Stimulated activated CD4-positive, alpha-beta T cell treated with anti-CD3 and anti-CD28 coated beads, Interleukin-12 subunit alpha, Interleukin-12 subunit beta, amount 100 ng/mL, for 48 hours (primary cell): Measurements from ENCODE around the gene MMS19.
"Not testable (repeated sequence)": the region's sequence is repeated elsewhere in the genome, so short reads cannot be mapped to it uniquely, and the experiment has no call there.

Experiments used
- DNase-seq, 3 donors: peaks; one replicate each; pipeline ENCODE4 v3.0.0-alpha.2; 2020; ENCODE audit warnings: low read depth in 2 of 3, low spot score in 1 of 3

MMS19 gene

GRCh38 chr10:97506199-97506991, 8.2 kb upstream of the MMS19 start:
- no peak for DNase-seq

DNA sequence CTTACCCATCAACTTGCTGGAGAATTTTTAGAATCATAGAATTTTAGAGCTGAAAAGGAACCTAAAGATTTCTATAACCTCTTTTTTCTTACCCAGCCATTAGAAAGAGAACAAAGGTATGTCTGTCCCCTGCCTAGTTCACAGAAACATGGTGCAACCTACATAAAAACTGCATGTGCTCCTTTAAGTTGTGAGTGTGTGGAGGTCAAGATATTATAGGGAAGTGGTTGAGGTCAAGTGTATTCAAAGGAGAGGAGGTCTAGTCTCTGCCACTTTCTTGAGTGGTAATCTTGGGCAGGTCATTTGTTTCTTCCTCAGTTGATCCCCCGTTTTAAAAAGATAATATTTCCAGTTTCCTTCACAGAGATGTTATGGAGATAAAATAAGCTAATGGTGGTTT, 6.9 kb upstream of the MMS19 start:
- no peak for DNase-seq

GRCh38 chr10:97503406-97503805, 5.2 kb upstream of the MMS19 start:
- no peak for DNase-seq

DNA sequence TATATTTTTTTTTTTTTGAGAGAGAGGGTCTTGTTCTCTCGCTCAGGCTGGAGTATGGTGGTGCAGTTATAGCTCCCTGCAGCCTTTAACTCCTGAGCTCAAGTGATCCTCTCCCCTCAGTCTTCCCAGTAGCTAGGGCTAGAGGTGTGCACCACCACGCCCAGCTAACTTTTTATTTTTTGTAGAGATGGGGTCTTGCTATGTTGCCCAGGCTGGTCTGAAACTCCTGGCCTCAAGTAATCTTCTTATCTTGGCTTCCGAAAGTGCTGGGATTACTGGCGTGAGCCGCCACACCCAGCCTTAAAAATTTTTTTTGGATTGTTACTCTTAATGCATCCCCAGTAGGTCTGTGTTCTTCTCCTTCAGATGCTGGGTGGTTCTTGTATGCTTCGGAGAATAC, 4.7 kb upstream of the MMS19 start:
- DNase-seq: no peak

DNA sequence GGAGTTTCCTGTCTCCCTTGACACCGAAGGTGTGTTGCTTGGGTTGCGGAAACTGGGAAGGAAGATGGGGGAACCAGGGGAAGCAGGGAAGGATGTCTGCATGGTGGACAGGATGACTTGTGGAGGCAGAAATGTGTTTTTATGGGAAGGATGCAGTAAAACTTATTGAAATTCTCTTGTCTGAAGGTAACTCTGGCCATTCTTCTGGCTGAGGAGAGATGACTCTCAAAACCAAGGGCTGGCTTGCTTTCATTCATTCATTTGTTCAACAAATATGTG, 2.0 kb upstream of the MMS19 start:
- no peak for DNase-seq

- no peak for DNase-seq
These were observed 1.5 kb upstream of the MMS19 start for GRCh38 chr10:97499561-97500296.

DNA sequence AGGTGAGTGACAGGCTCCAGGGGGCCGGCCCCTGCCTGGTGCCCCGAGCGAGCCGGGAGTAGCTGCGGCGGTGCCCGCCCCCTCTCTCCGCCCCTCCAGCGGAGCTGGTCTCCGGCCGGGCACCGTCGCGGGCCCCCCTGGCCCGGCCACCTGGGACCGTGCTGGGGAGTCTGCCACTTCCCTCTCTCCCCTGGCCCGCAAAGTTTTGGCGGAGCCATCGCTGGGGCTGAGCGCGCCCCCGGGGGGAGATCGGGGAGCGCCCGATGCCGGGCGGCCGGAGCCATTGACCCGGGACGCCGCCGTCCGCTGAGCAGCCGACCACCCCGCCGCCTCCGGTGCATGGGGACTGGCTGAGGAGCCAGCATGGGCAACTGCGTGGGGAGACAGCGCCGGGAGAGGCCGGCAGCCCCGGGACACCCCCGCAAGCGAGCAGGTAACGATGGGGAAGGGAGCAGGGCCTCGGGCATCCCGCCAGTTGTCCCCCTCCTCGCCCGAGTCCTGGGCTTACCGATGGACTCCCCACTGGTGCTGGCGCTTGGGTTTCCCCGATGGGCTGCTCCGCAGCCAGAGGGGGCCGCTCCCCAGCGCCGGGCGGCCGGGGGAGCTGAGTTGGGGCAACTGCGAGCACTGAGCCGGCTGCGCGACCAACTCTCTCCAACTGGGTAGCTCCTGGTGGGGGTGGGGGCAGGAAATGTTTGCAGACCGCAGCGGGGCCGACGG, 779 bp upstream of the MMS19 start, which contains the start of gene UBTD1:
TSS of gene UBTD1 (plus strand) at position 84 of the 720 bp plus-strand sequence. CDS start at position 364, 280 bp downstream.
- DNase-seq: peak; percentile 2 to 13 (median 12)

DNA sequence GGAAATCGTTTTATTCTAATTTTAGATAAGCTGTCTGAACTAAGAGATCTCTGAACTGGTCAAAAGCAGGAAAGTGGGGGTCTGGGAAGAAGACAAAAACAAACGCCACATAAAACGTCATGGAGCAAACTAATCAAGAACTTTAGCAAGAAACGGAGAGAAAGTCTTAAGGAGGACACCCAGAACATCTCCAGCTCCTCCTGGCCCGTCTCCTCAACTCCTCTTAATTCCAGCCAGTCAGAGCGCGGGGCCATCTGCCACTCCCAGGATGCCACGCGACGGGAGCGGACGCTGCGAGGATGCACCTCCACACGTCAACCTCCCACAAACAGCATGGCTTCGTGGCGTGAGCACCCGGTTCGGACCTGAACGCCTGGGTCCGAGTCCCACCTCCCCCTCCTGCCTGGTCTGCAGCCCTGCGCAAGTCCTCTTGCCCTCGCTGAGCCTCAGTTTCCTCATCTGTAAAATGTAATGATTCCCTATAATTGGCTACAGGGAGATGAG, 598 bp downstream of the MMS19 start:
- DNase-seq: peak; percentile 64 to 85 (median 83)

DNA sequence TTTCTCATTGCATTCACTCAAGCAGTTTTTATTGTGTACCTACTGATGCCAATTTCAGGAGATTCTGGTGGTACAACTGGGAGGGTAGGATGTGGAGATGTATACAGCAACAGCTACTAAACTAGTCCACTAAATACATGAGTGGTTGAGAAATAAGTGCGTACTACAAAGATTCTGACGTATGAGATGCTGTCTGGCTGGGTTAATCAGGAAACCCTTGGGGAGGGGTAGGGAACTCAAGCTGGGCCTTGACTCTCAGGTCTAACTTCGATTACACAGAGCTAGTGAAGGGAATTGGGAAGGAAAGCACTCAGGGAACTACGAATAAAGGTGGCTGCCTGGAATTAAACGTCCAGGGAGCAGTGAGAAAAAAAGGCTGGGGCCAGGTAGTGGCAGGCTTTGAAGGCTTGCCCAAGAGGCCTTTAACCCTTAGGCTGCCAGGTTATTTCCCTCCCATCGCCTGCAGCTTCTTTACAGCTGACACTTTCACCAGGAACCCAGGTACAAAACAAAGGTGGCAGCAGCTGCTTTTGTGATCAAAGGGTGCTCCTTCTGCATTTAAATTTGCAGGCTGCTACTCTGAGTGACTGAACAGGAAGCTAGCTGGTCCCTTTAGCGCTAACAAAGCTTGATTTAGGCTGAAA, 3.2 kb downstream of the MMS19 start:
- DNase-seq: no peak

GRCh38 chr10:97494151-97494550, 4.1 kb downstream of the MMS19 start:
- DNase-seq: no peak

- no peak for DNase-seq
These were observed 7.6 kb downstream of the MMS19 start for GRCh38 chr10:97490592-97490991.

DNA sequence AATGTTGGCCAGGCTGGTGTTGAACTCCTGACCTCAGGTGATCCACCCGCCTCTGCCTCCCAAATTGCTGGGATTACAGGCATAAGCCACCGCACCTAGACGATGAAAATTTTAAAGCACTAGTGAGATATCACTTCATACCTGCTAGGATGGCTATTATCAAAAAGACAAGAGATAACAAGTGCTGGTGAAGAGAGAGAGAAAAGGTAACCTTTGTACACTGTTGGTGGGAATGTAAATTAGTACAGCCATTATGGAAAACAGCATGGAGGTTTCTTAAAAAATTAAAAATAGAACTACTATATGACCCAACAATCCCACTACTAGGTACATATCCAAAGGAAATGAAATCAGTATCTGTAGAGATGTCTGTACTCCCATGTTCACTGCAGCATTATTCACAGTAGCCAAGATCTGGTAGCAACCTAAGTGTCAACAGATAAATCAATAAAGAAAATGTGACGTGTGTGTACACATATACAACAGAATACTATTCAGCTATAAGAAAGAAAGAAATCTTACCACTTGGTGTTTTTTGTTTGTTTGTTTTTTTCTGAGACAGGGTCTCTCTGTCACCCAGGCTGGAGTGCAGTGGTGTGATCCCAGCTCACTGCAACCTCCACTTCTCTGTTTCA, 12.5 kb downstream of the MMS19 start:
- no peak for DNase-seq

DNA sequence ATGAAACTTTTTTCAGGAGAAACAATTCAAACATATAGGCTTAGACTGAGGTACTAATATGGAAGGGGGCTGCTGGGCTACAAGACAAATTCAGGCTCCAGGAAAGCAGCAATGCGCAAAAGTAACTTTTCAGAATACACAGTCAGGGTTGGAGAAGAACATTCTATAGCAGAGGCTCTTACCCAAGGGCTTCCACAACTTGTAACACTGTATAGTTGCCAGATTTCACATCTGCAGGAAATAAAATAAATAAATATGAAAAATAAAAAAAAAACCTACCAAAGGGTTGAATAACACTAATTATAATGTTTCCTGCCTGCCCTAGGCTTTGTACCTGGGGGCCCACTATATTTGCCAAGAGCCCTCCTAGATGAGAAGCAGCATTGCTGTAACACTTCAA, 14.3 kb downstream of the MMS19 start:
- no peak for DNase-seq

DNA sequence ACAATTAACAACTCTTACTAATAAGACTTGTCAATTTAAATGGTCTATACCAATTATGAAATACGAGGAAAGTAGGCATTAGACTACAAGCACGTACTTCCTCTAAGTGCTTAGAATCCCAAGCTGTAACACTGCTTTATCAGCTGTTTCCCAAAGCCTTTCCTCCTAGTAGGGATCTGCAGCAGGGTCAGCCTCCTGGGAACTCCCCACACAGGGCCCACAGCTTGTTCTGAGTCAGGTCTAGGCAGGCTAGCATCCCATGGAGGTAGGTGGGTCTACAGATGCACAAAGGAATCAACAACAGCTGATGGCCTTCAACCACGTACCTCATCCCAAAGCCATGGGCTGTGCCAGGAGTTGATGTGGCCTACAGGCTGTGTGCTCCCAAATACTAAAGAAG, 14.7 kb downstream of the MMS19 start:
- no peak for DNase-seq

DNA sequence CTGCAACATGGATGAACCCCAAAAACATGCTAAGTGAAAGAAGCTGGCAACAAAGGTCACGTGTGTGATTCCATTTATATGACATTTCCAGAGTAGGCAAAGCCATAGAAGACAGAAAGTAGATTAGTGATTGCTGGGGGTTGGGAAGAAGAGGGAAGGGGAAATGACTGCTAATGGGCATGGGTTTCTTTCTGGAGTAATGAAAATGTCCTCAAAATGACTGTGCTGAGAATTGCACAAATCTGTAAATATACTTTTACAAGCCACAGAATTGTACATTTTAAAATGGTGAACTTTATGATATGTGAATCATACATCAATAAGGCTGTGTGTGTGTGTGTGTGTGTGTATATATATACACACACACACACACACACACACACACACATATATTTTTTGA, 15.8 kb downstream of the MMS19 start:
- DNase-seq: no peak

DNA sequence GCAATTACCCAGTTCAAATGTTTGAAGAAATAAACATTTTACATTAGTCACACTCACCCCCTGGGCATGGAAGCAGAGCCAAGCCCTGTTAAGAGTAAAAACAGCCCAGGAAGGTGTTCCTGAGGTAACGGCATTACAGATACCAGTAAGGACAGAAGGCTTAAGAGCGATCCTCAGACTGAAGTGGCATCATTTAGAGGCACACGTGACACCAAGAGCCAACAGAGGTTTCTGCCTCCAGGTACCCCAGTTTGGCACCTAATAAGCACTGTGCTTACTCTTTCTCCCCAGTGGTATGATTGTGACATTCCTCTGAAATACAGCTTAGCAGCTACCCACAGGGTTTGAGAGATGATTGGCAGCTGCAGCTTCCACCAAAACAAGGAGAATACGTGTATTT, 17.2 kb downstream of the MMS19 start:
- no peak for DNase-seq

- DNase-seq: no peak
These were observed 18.3 kb downstream of the MMS19 start for GRCh38 chr10:97479939-97480338.

DNA sequence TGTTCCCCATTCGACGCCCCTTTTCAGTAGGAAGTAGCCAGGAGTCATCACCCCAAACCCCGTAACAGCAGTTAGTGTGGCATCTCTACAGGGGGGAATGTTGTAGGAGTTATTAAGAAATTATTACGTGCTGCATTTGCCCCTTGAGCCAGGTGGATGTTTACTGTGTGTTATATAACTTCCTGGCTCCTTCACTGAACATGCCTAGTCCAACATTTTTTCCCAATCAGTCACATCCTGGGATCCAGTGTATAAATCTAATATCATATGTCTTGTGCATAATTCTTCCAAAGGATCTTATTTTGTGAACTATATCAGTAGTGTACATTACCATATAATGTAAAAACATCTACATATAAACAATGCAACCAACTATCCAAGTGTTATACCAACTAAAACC, 18.8 kb downstream of the MMS19 start:
- not testable (repeated sequence) for DNase-seq

DNA sequence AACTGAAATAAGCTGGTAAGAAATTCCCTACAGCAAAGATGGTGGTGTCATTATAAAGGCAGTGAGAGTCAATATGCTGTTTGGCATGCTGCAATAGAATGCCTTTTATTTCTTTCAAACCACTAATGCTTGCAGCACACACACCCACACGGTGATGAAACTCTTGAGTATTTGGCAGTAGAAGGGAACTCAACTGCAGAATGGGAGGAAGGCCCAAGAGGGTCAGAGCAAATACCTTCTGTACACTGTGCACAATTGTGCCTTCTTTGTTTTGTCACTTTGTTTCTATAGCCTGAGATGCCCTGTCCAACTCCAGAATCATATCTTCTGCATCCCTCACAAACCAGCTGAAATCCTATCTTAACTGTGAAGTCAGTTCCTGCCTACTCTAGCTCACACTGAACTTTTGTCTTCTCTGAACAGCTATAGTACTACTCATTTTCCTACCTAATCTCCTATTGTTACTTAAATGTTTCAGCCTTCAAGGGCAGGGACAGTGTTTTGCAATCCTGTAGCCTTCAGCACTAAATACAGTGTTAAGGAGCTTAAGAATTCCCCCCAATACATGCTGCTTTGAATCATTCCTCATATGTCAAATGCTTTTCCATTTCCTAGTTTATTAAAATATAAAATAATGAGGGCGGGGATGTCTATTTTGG, 22.2 kb downstream of the MMS19 start:
- no peak for DNase-seq

- DNase-seq: no peak
These were observed 23.3 kb downstream of the MMS19 start for GRCh38 chr10:97474918-97475317.
